Mesenteric fat pad (tissue), 1 donor: ENCODE measurements around the gene TLR8. TPM values are rescaled to one million over a fixed set of nuclear protein-coding genes. Genes with fewer than 3 reads are reported as not detected.
"Not testable (repeated sequence)": the region's sequence is repeated elsewhere in the genome, so short reads cannot be mapped to it uniquely, and the experiment has no call there.

Experiments used
- DNase-seq: peaks from one replicate; pipeline ENCODE4 v3.0.0-alpha.2; 2020; ENCODE audit warnings: low spot score
- total RNA-seq: library from RNA; stranded (reverse); fragmentation: NEBNext Ultra II Directional; extraction: Animal tissue kit (Norgen Biotek cat#: 25700); gene quantifications from one replicate; pipeline ENCODE4 v1.2.1, GENCODE V29; 2021
- donor health status: DM: yes; HTN: yes; CAD: no.

TLR8 gene
- total RNA-seq, 1 donor from 2014 or later = 6.6 TPM

DNA sequence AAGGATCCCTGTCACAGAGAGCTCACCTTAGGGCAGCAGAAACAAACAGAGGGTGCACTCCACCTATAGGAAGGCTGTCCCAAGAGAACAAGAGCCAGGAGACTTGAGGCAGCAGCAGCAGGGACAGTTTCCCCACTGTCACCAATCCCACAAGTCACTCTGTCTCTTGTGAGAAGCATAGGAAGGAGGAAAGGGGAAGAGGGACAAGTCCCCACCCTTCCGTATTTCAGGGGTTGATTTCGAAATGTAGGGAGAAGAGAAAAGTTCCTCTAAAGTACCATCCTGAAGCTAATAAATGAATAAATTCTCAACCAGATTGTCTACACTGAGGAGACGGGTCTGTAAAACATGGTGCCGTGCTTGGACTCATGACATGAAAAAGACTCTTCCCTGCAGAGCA, 9.5 kb upstream of the TLR8 start:
- DNase-seq = no peak

DNA sequence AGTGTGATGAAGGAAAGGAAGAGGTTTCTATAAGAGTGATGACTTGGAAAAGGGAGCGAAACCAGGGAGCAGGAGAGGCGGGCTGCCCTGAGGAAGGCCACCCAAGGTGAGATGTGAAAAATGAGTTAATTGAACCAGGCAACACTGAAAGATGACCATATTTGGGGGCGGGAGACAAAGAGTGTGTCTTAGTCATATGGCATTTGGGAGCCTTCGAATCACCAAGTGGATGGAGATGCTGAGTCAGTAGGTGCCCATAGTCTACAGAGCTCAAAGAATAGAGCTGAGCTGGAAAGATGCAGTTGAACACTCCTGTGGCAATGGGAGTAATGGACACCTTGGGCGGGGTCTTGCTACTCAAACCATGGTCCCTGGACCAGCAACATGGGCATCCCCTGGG, 8.3 kb upstream of the TLR8 start:
- no peak for DNase-seq

DNA sequence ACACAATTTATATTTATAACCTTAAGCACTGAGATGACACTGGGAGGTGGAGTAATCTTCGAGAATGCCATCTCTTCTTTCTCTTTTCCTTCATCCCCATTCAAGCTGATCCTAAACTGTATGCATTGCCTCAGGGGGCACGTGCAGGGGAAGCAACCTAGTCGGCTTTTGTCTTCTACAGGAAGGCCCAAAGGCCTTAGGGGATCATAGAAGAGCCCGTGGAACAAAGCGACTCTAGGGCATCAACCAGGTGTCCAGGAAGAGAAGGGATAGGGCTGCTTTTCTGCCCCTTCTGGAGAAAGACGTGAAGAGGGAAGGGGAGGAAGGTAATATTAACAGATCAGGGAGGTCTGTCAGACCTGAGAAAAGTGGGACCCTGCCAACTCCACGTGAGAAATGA, 6.9 kb upstream of the TLR8 start:
- no peak for DNase-seq

DNA sequence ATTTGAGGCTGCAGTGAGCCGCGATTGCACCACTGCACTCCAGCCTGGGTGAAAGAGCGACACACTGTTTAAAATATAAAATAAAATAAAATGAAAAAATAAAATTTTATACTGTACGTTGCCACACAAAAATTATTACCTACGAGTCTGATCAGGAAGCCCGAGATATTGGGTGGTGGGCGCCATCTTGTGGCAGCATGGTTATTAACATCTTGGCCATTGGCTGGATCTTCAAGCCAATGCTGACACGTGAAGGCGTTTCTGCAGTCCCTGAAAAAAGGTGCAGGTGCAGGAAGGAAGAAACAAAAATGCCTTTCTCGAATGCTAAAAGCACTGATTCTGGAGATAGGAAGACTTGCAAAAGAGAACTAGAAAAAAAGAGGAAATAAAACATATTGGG, 4.9 kb upstream of the TLR8 start:
- DNase-seq = no peak

DNA sequence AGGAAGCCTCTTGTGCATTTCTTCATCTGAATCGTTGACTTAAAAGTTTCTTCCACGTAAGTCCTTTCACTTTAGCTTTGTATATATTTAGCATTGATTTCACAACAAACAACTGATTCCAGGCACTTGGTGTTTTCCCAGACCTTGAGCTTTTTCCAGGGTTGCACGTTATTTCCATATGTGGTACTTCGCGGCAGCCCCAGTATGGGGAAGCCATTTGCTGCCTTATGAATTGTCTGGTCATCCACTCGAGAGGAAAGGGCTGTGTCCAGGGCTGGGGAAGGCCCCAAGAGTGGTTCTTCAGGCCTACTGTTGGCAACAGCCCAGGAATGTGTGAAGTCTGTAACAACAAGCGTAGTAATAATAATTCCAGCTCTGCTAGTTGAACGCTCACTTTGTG, 2.8 kb upstream of the TLR8 start:
- DNase-seq = no peak

DNA sequence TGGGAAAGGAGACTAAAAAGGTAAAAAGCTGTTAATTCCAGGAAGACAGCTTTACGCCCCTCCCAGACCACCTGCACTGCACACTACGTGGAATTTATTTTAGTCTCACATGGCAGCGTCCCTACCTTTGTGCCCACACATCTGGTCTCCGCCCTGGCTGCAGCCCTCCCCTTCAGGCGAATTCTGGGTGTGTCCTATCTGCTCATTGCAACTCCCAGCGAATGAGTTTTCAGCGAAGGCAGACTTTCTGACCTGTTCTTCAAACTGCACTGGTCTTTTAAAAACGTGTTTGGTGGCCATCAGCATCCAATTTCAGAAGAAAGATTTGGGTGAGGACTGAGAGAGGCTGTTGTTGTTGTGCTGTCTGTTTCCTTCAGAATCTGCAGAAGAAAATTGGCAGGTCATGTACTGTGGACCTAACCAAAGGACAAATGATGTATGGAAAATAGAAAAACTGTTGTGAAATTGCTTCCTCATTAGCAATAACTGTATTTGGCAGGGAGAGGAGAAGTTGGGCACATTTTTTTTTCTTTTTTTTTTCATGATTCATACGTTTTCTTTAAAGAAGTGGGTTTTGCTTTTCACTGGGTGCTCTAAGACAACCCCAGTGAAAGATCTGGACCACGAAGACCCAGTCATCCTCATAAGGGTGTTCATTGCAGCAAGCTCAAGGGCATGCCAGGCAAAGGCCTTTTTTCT, 4.2 kb downstream of the TLR8 start:
- no peak for DNase-seq

DNA sequence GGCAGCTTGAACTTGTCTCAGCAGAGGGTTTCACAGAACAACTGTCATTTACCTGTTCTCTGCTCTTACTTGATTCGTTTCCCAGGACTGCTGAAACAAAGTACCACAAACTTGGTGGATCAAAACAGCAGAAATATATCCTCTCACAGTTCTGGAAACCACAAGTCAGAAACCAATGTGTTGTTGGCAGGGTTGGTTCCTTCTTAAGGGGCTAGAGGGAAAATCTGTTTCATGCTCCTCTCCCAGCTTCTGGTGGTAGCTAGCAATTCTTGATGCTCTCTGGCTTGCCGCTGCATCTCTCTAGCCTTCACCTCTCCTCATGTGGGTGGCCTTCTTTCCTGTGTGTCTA, 4.7 kb downstream of the TLR8 start:
- DNase-seq = no peak

DNA sequence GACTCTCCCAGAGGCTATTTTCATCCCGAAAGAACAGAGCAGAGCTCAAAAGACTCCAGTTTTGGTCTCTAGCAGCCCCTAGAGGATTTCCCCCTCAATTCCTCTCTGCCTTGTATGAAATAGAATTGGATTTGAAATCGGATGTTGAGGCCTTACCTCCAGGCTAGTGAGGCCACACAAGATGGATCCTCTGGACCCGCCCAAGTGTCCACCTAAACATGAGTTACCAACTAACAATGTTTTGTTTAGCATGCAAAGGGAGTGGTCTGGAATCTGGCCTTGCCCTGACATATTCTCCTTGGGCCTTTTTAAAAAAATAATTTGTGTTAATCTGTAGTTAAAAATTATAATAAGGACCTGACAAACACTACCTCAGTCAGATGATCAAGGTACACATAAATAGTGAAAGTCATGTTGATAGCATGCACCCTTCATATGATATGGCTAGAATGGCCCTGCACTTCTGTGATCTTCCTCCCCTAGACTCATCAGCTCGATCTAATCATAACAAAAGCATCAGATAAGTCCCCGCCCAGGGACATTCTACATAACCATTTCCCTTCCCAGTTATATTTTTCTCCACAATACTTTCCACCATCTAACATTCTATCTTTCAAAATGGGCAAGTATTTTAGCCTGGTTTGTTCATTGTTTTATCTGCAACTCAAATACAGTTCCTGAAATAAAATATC, 6.5 kb downstream of the TLR8 start:
- no peak for DNase-seq

DNA sequence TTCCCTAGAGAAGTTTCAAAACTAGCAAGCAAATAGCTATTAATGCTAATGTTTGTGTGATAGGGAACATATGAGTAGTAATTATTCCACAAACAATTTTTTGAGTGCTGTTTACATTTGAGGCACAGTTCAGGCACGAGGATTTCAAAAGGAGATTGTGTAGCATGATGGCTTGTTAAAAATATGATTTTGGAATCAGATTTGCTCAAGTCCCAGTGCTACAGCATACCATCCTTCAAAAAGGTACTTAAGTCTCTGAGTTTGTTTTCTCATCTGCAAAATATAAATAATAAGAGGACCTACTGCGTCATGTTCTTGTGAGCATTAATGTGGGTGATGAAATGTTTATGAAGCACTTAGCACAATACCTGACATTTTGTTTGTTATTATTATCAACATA, 11.3 kb downstream of the TLR8 start:
- DNase-seq = no peak

DNA sequence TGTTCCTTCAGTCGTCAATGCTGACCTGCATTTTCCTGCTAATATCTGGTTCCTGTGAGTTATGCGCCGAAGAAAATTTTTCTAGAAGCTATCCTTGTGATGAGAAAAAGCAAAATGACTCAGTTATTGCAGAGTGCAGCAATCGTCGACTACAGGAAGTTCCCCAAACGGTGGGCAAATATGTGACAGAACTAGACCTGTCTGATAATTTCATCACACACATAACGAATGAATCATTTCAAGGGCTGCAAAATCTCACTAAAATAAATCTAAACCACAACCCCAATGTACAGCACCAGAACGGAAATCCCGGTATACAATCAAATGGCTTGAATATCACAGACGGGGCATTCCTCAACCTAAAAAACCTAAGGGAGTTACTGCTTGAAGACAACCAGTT, 12.6 kb downstream of the TLR8 start:
- no peak for DNase-seq

DNA sequence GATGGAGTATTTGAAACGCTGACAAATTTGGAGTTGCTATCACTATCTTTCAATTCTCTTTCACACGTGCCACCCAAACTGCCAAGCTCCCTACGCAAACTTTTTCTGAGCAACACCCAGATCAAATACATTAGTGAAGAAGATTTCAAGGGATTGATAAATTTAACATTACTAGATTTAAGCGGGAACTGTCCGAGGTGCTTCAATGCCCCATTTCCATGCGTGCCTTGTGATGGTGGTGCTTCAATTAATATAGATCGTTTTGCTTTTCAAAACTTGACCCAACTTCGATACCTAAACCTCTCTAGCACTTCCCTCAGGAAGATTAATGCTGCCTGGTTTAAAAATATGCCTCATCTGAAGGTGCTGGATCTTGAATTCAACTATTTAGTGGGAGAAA, 13.2 kb downstream of the TLR8 start:
- DNase-seq = no peak

DNA sequence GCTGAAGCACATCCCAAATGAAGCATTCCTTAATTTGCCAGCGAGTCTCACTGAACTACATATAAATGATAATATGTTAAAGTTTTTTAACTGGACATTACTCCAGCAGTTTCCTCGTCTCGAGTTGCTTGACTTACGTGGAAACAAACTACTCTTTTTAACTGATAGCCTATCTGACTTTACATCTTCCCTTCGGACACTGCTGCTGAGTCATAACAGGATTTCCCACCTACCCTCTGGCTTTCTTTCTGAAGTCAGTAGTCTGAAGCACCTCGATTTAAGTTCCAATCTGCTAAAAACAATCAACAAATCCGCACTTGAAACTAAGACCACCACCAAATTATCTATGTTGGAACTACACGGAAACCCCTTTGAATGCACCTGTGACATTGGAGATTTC, 14.6 kb downstream of the TLR8 start:
- no peak for DNase-seq

DNA sequence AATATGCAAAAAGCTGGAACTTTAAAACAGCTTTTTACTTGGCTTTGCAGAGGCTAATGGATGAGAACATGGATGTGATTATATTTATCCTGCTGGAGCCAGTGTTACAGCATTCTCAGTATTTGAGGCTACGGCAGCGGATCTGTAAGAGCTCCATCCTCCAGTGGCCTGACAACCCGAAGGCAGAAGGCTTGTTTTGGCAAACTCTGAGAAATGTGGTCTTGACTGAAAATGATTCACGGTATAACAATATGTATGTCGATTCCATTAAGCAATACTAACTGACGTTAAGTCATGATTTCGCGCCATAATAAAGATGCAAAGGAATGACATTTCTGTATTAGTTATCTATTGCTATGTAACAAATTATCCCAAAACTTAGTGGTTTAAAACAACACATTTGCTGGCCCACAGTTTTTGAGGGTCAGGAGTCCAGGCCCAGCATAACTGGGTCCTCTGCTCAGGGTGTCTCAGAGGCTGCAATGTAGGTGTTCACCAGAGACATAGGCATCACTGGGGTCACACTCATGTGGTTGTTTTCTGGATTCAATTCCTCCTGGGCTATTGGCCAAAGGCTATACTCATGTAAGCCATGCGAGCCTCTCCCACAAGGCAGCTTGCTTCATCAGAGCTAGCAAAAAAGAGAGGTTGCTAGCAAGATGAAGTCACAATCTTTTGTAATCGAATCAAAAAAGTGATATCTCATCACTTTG, 15.6 kb downstream of the TLR8 start:
- no peak for DNase-seq

DNA sequence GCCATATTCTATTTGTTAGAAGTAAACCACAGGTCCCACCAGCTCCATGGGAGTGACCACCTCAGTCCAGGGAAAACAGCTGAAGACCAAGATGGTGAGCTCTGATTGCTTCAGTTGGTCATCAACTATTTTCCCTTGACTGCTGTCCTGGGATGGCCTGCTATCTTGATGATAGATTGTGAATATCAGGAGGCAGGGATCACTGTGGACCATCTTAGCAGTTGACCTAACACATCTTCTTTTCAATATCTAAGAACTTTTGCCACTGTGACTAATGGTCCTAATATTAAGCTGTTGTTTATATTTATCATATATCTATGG, 16.1 kb downstream of the TLR8 start:
- no peak for DNase-seq

DNA sequence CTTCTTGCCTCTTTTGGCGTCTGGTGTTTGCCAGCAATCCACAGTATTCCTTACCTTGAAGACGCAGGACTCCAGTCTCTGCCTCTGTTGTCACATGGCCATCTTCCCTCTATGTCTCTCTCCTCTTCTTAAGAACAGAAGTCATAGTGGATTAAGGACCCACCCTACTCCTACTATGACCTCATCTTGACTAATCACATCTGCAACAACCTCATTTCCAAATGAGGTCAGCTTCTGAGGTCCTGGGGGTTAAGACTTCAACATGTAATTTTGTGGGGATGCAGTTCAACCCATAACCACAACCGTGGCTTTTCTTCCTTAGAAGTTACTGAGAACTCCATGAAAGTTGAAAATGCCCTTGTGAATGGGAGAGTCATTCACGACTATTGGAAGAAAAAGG, 23.3 kb downstream of the TLR8 start:
- DNase-seq = no peak

DNA sequence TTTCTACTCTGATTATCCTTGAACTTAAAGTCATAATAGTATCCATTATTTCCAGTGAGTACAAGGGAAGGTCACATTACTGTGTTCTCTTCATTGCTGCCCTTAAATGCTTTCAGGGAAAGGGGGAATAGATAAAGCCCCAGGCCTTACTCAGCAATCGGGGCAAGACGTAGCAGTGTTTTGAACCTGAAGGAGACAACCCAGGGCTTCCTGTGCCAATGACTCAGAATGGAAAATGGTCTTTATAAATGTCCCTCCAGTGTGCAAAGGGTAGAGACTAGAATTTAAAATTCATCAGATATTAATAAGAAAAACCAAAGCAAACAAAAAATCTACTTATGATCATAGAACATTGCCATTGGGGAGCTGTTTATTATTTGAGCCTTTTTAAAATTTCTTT, 23.7 kb downstream of the TLR8 start:
- DNase-seq = no peak

DNA sequence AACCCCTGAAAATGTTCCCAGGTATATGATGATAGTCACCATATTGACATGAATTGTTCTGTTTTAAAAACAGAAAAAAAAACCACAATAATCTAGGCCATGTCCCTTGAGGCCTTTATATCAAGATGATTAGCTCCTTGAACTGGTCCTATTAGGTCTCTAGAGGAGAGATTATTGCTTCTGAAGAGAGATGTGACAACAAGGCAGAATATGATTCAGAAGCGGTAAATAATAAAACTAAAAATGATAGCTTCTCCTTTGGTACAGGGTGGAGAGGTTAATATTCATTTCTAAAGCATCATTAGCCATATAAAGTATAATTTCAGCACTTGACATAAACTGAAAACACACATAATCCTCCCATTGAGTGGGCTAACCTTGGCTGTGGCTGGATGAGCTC, 25.8 kb downstream of the TLR8 start:
- no peak for DNase-seq

DNA sequence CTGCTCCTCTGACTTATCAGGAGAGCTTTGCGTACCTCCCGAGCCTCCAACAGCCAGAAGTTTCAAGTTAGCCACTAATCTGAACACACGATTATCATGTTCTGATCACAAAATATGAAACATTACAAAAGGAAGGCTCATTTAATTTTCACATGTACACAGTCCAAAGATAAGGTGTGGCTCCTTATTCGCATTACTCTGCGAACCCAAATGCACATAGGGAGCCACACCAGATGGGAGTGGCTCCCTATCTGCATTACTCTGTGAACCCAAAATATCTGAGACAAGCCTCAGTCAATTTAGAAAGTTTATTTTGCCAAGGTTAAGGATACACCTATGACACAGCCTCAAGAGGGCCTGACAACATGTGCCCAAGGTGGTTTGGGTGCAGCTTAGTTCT, 28.4 kb downstream of the TLR8 start:
- no peak for DNase-seq

DNA sequence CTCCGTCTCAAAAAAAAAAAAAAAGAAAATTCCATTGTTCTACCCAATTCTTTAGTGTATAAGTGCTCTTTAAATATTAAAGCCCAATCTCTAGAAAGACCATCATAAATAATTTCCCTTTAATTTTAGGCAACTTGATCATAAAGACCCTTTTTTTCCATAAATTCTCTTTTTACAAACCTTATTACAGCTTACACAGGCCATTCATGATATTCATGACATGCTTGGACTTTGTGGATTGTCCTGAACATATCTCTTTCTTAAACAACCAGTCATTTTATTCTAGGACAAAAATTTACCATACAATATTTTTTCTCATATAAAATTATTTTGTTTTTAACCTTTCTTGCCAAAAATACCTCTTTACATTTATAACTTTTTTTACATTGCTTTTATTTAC, 30.5 kb downstream of the TLR8 start:
- no peak for DNase-seq

DNA sequence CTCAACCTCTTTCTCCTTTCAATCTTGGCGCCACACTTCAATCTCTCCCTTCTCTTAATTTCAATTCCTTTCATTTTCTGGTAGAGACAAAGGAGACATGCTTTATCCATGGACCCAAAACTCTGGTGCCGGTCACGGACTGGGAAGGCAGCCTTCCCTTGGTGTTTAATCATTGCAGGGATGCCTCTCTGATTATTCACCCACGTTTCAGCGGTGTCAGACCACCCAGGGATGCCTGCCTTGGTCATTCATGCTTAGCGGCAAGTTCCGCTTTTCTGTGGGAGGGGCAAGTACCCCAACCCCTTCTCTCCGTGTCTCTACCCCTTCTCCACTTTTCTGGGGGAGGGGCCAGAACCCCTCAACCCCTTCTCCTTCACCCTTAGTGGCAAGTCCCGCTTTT, 34.1 kb downstream of the TLR8 start:
- not testable (repeated sequence) for DNase-seq

DNA sequence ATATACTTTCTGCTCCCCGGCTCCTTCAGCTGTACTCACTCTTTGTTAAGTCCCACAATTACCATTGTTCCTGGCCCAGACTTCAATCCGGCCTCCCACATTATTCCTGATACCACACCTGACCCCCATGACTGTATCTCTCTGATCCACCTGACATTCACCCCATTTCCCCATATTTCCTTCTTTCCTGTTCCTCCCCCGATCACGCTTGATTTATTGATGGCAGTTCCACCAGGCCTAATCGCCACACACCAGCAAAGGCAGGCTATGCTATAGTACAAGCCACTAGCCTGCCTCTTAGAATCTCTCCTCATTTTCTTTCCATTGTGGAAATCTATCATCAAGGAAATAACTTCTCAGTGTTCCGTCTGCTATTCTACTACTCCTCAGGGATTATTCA, 37.2 kb downstream of the TLR8 start:
- DNase-seq = not testable (repeated sequence)

DNA sequence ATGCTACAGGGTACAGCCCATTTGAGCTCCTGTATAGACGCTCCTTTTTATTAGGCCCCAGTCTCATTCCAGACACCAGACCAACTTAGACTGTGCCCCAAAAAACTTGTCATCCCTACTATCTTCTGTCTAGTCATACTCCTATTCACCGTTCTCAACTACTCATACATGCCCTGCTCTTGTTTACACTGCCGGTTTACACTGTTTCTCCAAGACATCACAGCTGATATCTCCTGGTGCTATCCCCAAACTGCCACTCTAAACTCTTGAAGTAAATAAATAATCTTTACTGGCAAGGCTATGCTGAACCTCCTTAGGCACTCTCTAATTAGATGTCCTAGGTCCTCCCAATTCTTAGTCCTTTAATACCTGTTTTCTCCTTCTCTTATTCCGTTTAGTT, 38.0 kb downstream of the TLR8 start:
- DNase-seq = not testable (repeated sequence)

DNA sequence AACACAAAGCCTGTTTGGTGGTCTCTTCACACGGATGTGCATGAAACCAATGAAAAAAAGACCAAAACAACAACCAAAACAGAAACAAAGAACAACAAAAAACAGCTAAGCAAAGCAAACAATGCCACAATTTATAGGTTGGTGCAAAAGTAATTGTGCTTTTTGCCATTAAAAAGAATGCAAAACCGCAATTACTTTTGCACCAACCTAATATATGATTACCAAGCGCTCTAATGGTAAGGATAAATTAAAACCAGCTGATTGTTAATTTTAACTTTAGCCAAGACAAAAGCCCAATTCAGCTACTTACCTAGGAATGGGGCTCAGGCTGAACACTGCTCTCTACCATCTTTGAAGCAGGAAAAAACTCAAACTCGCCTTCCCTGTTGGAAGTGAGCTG, 39.1 kb downstream of the TLR8 start:
- no peak for DNase-seq
